Skin epidermis (tissue), 12 donors: ENCODE results near the gene RTL1.

Source experiments
- H3K27ac ChIP-seq, 21 experiments: fragments of 200-600 bp; sonication (generic) in 11 of 21; one replicate each; pipeline ENCODE4 v1.5.0; 2020; ENCODE audit warnings: mild to moderate bottlenecking in 3 of 21, inconsistent platforms in 2 of 21, moderate library complexity in 2 of 21
- H3K4me3 ChIP-seq, 7 experiments: fragments of 200-600 bp; sonication (generic) in 2 of 7; one replicate each; pipeline ENCODE4 v1.5.0; 2020; ENCODE audit warnings: inconsistent platforms in 2 of 7, mild to moderate bottlenecking in 2 of 7, moderate library complexity in 1 of 7

RTL1 gene

DNA sequence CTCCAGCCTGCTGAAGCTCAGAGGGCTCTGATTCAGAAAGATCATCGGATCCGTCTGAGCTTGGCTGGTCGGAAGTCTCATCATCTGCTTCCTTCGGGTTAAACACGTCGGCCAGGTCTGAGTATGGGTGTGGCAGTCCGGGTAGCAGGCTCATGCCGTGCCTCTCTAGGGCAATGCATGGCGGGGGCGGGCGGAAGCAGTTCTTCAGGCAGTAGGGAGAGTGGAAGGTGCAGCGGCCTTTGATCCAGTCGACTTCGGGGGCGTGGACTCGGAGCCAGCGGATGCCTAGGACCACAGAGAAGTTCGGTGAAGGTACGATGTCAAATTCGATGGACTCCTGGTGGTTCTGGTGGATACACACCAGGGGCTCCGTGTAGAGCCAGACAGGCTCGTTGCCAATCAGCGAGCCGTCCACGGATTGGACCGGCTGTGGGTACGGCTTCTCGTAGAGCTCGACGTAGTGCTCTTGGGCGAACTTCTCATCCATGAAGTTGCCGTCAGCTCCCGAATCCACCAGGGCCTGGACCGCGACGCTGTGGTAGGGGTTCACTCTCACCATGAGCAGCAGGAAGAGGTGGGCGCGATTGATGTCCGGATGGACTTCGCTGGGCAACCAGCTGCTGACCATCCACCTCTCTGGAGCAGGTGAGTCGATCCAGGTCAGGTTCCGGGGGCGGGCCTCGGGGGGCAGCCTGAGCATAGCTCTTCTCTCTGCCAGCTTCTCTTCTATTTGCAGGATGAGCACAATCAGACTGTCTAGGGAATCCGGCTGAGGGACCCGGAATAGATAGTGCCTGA, 20.3 kb downstream of the RTL1 start:
- Histone ChIP-seq H3K27ac (no peak overlapping the region), H3K4me3 (no peak overlapping the region)

DNA sequence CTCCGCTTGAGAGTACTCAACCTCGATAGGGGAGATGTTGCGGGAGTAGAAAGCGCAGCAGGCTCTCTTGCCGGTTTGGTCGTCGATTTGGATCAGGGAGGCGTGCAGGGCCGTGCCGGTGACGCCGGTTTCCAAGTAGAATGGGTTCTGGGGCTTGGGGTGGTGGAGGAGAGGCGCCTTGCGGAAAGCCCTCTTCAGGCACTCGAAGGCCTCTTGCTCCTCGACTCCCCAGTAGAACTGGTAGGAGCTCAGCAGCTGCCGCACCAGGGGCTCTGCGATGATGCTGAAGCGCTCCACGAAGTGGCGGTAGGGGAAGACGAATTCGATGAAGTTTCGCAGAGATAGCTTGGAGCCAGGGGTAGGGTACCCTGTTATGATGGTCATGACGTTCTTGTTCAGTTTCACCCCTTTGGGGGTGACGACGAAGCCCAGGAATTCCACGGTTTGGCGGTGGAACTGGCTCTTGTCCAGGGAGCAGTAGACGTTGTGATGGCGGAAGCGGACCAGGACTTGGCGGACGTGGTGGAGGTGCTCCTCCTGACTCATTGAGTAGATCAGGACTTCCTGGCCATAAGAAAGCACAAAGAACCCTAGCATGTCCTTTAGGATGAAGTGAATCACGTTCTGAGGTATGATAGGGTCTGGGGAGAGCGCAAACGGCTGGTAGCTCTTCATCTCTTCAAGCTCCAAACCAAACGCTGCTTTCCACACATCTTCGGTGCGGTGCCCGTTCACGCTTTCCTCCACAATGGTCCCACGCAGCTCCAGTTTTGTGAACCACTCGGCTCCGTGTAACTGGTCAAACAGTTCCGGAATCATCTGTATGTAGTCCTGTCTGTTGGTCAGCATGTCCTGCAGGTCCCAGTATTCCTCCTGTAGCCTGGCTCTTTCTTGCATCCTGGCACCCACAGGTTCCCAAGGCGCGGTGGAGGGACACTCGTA, 21.2 kb downstream of the RTL1 start:
- Histone ChIP-seq H3K27ac (no peak overlapping the region), H3K4me3 (no peak overlapping the region)

DNA sequence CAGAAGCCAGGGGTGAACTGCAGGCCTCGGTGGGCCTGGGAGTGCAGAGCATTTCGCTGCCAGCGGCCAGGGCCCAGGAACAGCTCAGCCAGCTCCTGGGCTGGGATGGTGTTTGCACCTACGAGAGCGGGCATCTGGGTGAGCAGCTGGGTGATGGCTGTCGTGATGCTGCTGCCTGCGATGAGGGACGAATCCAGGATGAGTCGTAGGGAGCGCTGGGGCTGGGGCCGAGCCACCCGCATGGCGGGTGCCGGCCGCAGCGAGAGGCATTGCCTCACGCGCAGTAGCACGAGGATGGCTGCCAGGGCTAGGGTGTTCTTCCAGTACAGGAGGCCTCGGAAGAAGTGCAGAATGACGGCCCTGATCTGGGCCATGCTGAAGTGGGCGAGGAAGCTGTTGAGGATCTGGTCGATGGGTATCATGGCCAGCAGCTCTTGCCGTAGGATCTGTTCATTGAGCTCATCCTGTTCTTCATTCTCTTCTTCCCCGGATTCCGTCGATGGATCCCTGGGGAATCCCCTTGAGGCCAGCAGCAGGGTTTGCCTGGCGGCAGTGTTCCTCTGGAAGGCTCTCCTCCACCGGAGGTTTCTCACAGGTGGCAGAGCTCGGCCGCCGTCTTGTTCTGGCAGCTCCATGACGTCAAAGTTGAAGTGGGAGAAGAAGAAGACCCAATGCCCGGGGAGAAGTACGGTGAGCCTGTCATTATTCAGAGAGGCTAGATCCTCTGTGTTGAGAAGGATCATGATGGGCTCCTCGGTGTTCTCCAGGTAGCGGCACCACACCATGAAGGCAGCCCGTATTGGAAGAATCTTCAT, 22.1 kb downstream of the RTL1 start:
- H3K4me3 ChIP-seq = no peak overlapping the region

DNA sequence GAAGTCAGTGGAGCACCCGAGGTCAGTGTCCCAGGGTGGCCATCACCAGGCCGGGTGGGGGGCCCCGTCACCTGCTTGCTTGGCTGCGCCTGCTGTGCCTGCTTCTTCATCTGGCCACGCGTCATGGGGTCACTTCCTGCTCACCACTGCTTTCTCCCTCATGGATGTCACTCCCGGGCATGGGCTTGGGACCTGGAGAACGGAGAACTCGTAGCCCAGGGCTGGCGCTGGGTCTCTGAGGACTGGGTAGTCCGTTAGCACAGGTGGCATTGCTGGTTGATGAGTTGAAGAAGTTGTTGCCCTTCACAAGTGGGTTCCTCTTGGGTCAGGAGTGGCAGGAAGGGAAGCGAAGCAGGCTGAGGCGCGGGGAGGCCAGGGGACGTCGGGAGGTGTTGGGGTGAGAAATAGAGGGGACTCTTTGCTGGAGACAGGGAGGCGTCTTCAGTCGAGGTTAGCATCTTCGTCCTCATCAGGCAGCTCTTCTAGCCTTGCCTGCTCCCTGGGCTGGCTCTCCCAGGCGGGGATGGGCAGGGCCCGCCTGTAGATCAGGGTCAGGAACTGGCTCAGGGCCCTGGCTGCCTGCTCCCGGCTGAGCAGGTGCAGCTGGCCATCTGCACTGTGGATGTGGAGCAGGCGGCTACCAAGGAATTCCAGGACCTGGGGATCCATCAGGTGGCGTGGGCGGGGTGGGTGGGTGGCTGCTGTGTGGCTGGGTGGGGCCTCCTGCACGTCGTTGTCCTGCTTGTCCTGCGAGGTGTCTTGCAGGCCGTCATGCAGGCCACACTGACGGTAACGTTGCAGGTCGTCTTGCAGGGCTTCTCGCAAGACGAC, 23.0 kb downstream of the RTL1 start:
- no peak overlapping the region for H3K27ac ChIP-seq
- no peak overlapping the region for H3K4me3 ChIP-seq

More for the DNA sequence above, 22.1 kb downstream of the RTL1 start:
- no peak overlapping the region for H3K27ac ChIP-seq

GRCh38 chr14:100879782-100880181, 23.7 kb downstream of the RTL1 start:
- Histone ChIP-seq H3K27ac (no peak overlapping the region), H3K4me3 (no peak overlapping the region)

- no peak overlapping the region for H3K4me3 ChIP-seq
These were observed 24.3 kb downstream of the RTL1 start for GRCh38 chr14:100879194-100879593.

GRCh38 chr14:100878271-100879146, 25.0 kb downstream of the RTL1 start:
- Histone ChIP-seq H3K4me3 (no peak overlapping the region), H3K27ac (no peak overlapping the region)

More at GRCh38 chr14:100879194-100879593, 24.3 kb downstream of the RTL1 start:
- H3K27ac ChIP-seq = no peak overlapping the region

DNA sequence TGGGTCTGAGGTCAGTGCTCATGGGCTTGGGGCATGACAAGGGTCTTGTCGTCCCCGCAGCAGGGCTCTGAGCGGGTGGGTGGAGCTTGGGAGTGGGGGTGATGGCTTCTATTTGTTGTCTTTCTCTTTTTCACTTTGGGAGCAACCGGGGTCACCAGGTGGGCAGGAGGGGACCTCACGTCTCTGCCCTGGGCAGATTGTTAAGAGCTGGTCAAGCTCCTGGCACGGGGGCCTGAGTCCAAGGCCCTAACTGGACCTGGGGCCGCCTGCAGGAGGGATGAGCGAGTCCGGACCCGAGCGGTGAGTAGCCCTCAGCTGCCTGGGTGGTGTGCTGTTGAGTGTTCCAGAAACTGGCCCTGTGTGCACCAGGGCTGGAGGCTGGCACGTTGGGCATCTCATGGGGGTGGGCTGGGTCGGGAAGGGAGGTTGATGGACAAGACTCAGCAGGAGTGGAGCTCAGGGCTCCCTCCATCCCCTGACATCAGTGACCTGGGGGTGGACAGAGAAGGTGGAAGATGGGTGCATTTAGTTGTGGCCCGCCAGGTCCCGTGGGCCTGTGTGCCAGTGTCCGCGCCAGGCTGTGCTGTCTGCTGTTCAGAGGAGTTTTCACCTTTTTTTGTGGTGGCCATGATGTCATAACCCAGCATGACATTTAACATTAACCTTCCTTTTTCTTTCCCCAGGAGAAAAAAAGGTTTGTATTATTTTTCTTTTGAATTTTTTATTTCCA, 27.5 kb downstream of the RTL1 start:
- no peak overlapping the region for H3K27ac ChIP-seq
- no peak overlapping the region for H3K4me3 ChIP-seq

- Histone ChIP-seq H3K27ac (no peak overlapping the region), H3K4me3 (no peak overlapping the region)
These were observed 28.4 kb downstream of the RTL1 start for GRCh38 chr14:100875126-100875525.

- no peak overlapping the region for H3K4me3 ChIP-seq
- H3K27ac ChIP-seq = no peak overlapping the region
These were observed 29.0 kb downstream of the RTL1 start for GRCh38 chr14:100874411-100875091.

DNA sequence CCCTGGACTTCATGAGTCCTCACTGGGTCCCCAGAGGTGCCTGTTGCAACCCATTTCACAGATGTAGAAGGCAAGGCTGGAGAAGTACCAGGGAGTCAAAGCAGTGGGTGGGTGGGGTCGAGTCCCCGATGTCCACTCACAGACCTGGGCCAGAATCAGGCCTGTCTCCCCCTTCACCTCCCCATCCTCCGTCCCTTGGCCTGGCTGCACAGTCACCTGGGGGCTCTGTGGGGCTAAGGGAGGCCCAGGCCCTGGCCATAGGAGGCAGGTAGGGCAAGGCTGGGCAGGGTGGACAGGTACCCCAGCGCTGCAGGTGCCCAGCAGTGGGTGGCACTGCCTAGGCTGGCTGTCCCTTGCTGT, 29.5 kb downstream of the RTL1 start:
- Histone ChIP-seq H3K4me3 (no peak overlapping the region), H3K27ac (no peak overlapping the region)

GRCh38 chr14:100873096-100873482, 30.4 kb downstream of the RTL1 start:
- no peak overlapping the region for H3K27ac ChIP-seq
- no peak overlapping the region for H3K4me3 ChIP-seq

DNA sequence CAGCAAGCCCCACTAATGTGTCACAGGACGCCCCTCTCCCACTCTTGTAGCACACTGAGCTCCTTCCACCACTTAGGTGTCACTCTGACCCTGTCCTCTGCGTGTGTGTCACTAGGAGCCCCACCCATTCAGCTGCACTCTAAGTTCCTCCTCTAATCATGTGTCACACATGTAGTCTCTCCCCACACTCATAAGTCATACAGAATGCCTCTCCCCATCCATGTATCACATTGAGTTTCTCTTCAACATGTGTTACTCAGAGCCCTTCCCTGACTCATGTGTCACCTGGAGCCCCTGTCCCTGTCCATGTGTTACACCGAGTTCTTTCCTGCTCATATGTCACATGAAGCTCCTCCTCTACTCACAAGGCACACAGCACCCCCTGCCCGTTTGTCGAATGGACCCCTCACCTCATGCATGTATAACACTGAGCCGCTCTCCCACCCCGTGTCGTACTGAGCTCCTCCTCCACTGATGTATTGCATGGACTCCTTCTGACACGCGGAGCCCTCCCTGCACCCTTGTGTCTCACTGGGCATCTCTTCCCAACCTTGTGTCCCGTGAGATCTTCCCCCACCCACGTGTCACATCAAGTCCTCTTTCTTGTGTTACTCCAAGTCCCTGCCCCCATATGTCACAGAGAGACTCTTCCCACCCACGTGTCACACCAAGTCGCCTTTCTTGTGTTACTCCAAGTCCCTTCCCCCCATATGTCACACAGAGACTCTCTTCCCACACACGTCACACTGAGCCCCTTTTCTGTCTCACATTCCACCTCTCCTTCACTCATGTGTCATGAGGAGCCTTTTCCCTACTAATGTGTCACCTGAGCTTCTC, 31.0 kb downstream of the RTL1 start:
- Histone ChIP-seq H3K27ac (peak overlapping the region in 1 of 21 experiments; percentile 31), H3K4me3 (no peak overlapping the region)

DNA sequence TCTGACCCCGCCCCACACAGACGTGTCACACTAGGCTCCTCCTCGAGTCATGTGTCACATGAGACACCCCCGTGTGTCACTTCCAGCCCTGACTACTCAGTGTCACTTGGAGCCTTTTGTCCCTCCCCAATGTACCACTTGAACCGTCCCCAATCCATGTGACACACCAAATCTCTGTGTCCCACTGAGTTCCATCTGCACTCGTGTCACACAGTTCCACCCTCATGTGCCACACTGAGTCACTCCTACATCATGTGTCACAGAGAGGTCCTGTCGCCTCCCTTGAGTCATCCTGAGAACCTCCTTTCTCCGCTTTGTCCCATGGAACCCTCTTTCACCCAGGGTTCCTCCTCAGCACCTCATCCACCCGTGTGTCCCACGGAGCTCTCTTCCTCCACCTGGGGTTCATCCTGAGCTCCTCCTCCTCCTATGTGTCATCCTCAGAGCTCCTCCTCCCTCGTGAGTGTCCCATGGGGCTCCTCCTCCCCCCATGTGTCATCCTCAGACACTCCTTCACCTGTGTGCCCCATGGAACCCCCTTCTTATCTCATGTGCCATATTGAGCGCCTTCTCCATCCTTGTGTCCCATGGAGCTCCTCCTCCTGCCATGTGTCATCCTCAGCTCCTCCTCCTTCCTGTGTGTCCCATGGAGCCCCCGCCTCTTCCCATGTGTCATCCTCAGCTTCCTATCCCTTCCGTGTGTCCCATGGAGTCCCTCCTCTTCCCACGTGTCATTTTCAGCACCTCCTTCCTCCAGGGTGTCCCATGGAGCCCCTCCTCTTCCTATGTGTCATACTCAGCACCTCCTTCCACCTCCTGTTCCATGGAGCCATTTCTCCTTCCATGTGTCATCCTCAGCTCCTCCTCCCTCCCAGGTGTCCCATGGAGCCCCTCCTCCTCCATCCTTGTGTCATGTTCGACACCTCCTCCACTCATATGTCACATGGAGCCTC, 32.0 kb downstream of the RTL1 start:
- Histone ChIP-seq H3K27ac (peak overlapping the region in 1 of 21 experiments; percentile 35), H3K4me3 (no peak overlapping the region)
